K562 (cell line): ENCODE results near the gene TUBD1. TPM values are rescaled to one million over a fixed set of nuclear protein-coding genes. Genes with fewer than 3 reads are reported as not detected.

Source experiments
- AFF1 ChIP-seq, 2 experiments: fragments of 450-650 bp; IDR thresholded peaks; 2 replicates each; pipeline ENCODE4 v1.6.1; 2018; ENCODE audit warnings: mild to moderate bottlenecking in 2 of 2, low read depth in 1 of 2; ENCODE audit not compliant: partially characterized antibody in 2 of 2
- ARID3A ChIP-seq: IDR thresholded peaks from 2 replicates; pipeline ENCODE4 v1.6.1; 2012; ENCODE audit warnings: low read depth, low read length, improper control_type of control experiment, borderline replicate concordance
- ATF7 ChIP-seq: fragments of 450-650 bp; IDR thresholded peaks from 2 replicates; pipeline ENCODE4 v1.7.1; 2014; ENCODE audit warnings: mild to moderate bottlenecking, moderate library complexity
- CTCFL ChIP-seq: IDR thresholded peaks from 2 replicates; pipeline ENCODE4 v1.6.1; 2011; ENCODE audit warnings: borderline replicate concordance, low read depth, mild to moderate bottlenecking, moderate library complexity, low read length; ENCODE audit not compliant: insufficient read depth, poor library complexity, severe bottlenecking
- E2F3 ChIP-seq: fragments of 250-450 bp; sonication (Bioruptor Pico); IDR thresholded peaks from 2 replicates; pipeline ENCODE4 v1.4.0; 2020; ENCODE audit warnings: mild to moderate bottlenecking
- ELK1 ChIP-seq: sonication (generic); formaldehyde crosslinking; IDR thresholded peaks from 2 replicates; pipeline ENCODE4 v1.8.1; 2022; ENCODE audit warnings: missing genetic modification reagents
- FOXM1 ChIP-seq, 2 experiments: fragments of 450-650 bp in 1 of 2; sonication (generic) in 1 of 2; formaldehyde crosslinking in 1 of 2; IDR thresholded peaks; 2 replicates each; pipeline versions ENCODE4 v1.6.1 to v1.9.0; 2017 to 2022; ENCODE audit warnings: low read depth in 2 of 2, mild to moderate bottlenecking in 2 of 2, missing genetic modification reagents in 1 of 2, moderate library complexity in 1 of 2
- NCOA2 ChIP-seq, 2 experiments: fragments of 450-650 bp; IDR thresholded peaks; 2 replicates each; pipeline ENCODE4 v1.6.1; 2018; ENCODE audit warnings: mild to moderate bottlenecking in 2 of 2, moderate library complexity in 1 of 2; ENCODE audit not compliant: partially characterized antibody in 2 of 2
- RBM14 ChIP-seq: fragments of 200-400 bp; formaldehyde crosslinking; IDR thresholded peaks from 2 replicates; pipeline ENCODE4 v1.6.1; 2018; ENCODE audit warnings: low read depth, mild to moderate bottlenecking, low read length, moderate library complexity, borderline replicate concordance; ENCODE audit not compliant: insufficient read depth
- SMARCE1 ChIP-seq: fragments of 450-650 bp; IDR thresholded peaks from 2 replicates; pipeline ENCODE4 v1.7.1; 2016; ENCODE audit warnings: mild to moderate bottlenecking
- TBP ChIP-seq: optimal IDR thresholded peaks from 2 replicates; pipeline ENCODE3; 2011; ENCODE audit warnings: low read depth, low read length, improper control_type of control experiment
- XRCC5 ChIP-seq: fragments of 200-400 bp; formaldehyde crosslinking; IDR thresholded peaks from 2 replicates; pipeline ENCODE4 v1.6.1; 2017; ENCODE audit warnings: low read depth, mild to moderate bottlenecking, low read length
- ZC3H4 ChIP-seq: sonication (generic); formaldehyde crosslinking; IDR thresholded peaks from 2 replicates; pipeline ENCODE4 v1.9.0; 2021; ENCODE audit warnings: missing genetic modification reagents, borderline replicate concordance
- ZFP30 ChIP-seq: fragments of 250-450 bp; sonication (Bioruptor Pico); IDR thresholded peaks from 2 replicates; pipeline ENCODE4 v1.8.0; 2022; ENCODE audit warnings: moderate library complexity, mild to moderate bottlenecking, inconsistent platforms, borderline replicate concordance
- ZNF133 ChIP-seq: fragments of 250-450 bp; sonication (Bioruptor Pico); IDR thresholded peaks from 2 replicates; pipeline ENCODE4 v1.4.0; 2020; ENCODE audit warnings: mild to moderate bottlenecking
- ZNF23 ChIP-seq: fragments of 250-450 bp; sonication (Bioruptor Pico); IDR thresholded peaks from 2 replicates; pipeline ENCODE4 v1.4.0; 2020; ENCODE audit warnings: mild to moderate bottlenecking
- ZNF408 ChIP-seq: fragments of 250-450 bp; sonication (Bioruptor Pico); IDR thresholded peaks from 2 replicates; pipeline ENCODE4 v1.4.0; 2020; ENCODE audit warnings: low read depth, mild to moderate bottlenecking, moderate library complexity
- ZNF644 ChIP-seq: fragments of 200-800 bp; sonication (Bioruptor generic); IDR thresholded peaks from 2 replicates; pipeline ENCODE4 v1.6.1; 2016; ENCODE audit warnings: low read depth, missing genetic modification characterization, missing compliant biosample characterization
- polyA plus RNA-seq, 8 experiments: library from polyadenylated mRNA; depleted of rRNA in 4 of 8; stranded (reverse) in 5 of 8; unstranded in 3 of 8; fragments of >200 nt; fragmentation: Nextera tagmentation in 2 of 8; fragmentation: Illumina TruSeq in 1 of 8; extraction: Ambion mirVana in 2 of 8; extraction: Trizol in 1 of 8; gene quantifications; 2 replicates each; pipeline versions ENCODE4 v1.2.1 to v1.2.3, GENCODE V29; 2011 to 2014; ENCODE audit warnings: inconsistent platforms in 1 of 8, missing spikeins in 1 of 8
- total RNA-seq, 7 experiments: library from RNA; depleted of rRNA in 6 of 7; stranded (reverse); fragments of >200 nt in 6 of 7; fragmentation: Illumina TruSeq in 2 of 7; extraction: Trizol in 2 of 7; gene quantifications; 2 replicates each; pipeline versions ENCODE4 v1.2.1 to v1.2.3, GENCODE V29; 2011 to 2021; ENCODE audit warnings: low replicate concordance in 1 of 7

Gene TUBD1
- total and polyA plus RNA-seq, 9 of the 15 experiments (the other 6 are each of a cell fraction or from before 2014, with no cell fraction given): 10.8 to 35.3 (median 17.9) TPM

GRCh38 chr17:59853168-59853918 is 39.4 kb downstream of the TUBD1 start (continued):
- TF ChIP-seq ZNF408 (CRISPR knock-in tag) (no peak), ZNF644 (tag) (no peak), TBP (no peak), XRCC5 (no peak), SMARCE1 (no peak), ELK1 (CRISPR knock-in tag) (no peak), ZC3H4 (no peak), ZNF23 (no peak), CTCFL (peak; percentile 66), ATF7 (peak; percentile 28; the same call in 1 of the 2 replicates), NCOA2 (IDR thresholded peaks at IDR 0.05; ENCODE audit: partially characterized antibody in 2 of 2) (no peak), ZFP30 (CRISPR knock-in tag) (no peak), E2F3 (CRISPR knock-in tag) (no peak), AFF1 (IDR thresholded peaks at IDR 0.05; ENCODE audit: low read depth in 1 of 2, partially characterized antibody in 2 of 2) (no peak), ARID3A (no peak), ZNF133 (CRISPR knock-in tag) (no peak), RBM14 (no peak), FOXM1 (IDR thresholded peaks at IDR 0.05; ENCODE audit: low read depth) (peak; percentile 68), FOXM1 (CRISPR knock-in tag; IDR thresholded peaks at IDR 0.05; ENCODE audit: low read depth) (no peak)
